Astrocyte of the cerebellum (primary cell): Measurements from ENCODE around the gene LRCH1.
A peak's percentile ranks its signal among the peaks of the same experiment; 100 is the strongest.

Source experiments
- DNase-seq: peaks from one replicate; pipeline ENCODE4 v3.0.0-alpha.2; 2011; ENCODE audit warnings: low read depth
- H3K4me3 ChIP-seq: 2 replicates; pipeline ENCODE4 v1.5.1; 2011; ENCODE audit warnings: mild to moderate bottlenecking, low read depth, low read length, moderate library complexity
- in situ Hi-C: cut with HindIII; loops from 2 replicates; pipeline ENCODE4 v1.10.0; 2017; ENCODE audit warnings: low sequenced_read_pairs
- TF ChIP-seq, protein P1 (sequence below): IDR thresholded peaks from 2 replicates; pipeline ENCODE4 v1.5.1; 2012; ENCODE audit warnings: low read length, low read depth, moderate library complexity, mild to moderate bottlenecking; ENCODE audit errors: missing control alignments

The LRCH1 gene

GRCh38 chr13:46775385-46776107 is 222.6 kb downstream of the LRCH1 start:
- in situ Hi-C loops = no loop called here
- no peak overlapping the region for H3K4me3 ChIP-seq
- TF ChIP-seq, protein P1, sequence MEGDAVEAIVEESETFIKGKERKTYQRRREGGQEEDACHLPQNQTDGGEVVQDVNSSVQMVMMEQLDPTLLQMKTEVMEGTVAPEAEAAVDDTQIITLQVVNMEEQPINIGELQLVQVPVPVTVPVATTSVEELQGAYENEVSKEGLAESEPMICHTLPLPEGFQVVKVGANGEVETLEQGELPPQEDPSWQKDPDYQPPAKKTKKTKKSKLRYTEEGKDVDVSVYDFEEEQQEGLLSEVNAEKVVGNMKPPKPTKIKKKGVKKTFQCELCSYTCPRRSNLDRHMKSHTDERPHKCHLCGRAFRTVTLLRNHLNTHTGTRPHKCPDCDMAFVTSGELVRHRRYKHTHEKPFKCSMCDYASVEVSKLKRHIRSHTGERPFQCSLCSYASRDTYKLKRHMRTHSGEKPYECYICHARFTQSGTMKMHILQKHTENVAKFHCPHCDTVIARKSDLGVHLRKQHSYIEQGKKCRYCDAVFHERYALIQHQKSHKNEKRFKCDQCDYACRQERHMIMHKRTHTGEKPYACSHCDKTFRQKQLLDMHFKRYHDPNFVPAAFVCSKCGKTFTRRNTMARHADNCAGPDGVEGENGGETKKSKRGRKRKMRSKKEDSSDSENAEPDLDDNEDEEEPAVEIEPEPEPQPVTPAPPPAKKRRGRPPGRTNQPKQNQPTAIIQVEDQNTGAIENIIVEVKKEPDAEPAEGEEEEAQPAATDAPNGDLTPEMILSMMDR = no peak
- DNase-seq = no peak

GRCh38 chr13:46778095-46778494 is 225.1 kb downstream of the LRCH1 start:
- in situ Hi-C loops = no loop called here
- DNase-seq = no peak
- TF ChIP-seq, protein P1 = no peak
- H3K4me3 ChIP-seq = no peak overlapping the region

DNA sequence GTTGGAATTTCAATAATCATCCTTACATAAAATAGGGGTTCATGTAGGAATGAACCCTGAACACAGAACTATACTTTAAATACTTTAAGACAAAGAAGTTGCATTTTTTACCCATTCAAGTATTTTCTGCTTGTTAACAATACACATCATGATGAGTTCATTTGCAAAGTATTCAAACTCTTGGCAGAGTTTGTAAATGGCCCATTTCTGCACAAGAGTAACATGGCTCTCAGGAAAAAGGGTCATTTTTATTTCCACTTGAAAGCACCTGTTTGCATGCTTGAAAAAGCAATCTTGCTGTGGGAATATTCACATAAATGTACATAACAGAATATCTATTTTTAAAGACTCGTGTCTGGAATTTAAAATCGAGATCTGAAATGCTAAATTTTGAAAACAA is 225.9 kb downstream of the LRCH1 start:
- TF ChIP-seq, protein P1 = no peak
- no peak overlapping the region for H3K4me3 ChIP-seq
- in situ Hi-C loops = no loop called here
- DNase-seq = peak; percentile 44

DNA sequence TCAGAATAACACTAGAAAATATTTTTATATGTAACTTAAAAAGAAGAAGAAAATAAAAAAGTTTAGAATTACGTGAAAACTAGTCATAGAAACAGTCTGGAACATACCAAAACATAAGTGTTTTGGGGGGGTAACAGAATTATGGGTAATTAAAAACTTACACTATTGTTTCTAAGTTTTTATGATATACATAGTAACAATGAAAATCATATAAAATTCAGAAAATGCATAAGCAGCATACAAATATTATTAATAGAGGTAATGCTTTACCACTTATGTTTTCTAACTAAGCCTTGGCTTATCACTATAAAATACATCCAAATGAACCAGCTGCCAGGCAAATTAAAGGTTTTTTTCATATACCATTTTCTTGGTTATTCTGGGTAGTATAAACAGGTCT is 229.1 kb downstream of the LRCH1 start:
- TF ChIP-seq, protein P1 = no peak
- no peak for DNase-seq
- in situ Hi-C loops = no loop called here
- H3K4me3 ChIP-seq = no peak overlapping the region

DNA sequence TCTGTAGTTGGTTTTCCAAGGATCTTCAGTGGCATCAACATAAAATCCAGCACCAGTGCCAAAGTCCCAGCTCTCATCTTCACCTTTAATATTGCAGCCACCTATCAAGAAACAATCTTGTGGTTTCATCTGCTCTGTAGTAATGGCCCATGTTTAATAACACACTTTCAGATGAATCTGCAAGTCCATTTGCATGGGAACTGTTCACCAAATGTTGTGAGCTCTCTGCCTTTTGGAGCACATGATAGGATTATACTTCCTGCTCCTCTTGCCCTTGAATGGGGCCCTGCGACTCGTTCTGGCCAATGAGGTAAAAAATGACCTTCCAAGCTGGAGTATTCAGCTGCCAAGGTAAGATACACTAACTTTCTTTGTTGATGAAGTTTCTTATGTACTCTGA is 229.7 kb downstream of the LRCH1 start:
- DNase-seq = no peak
- TF ChIP-seq, protein P1 = no peak
- no peak overlapping the region for H3K4me3 ChIP-seq
- in situ Hi-C loops = no loop called here

- no peak for DNase-seq
- no peak overlapping the region for H3K4me3 ChIP-seq
- TF ChIP-seq, protein P1 = no peak
- in situ Hi-C loops = no loop called here
Observed at GRCh38 chr13:46783504-46783903, 230.5 kb downstream of the LRCH1 start.

- no peak overlapping the region for H3K4me3 ChIP-seq
- no peak for DNase-seq
- TF ChIP-seq, protein P1 = no peak
- in situ Hi-C loops = no loop called here
Observed at GRCh38 chr13:46795321-46795720, 242.4 kb downstream of the LRCH1 start.
